Pancreas (tissue), 10 donors: ENCODE measurements around the gene LASP1NB.
A peak's percentile ranks its signal among the peaks of the same experiment; 100 is the strongest.

Experiments used
- ATAC-seq, 4 donors: fragments of 200-7000 bp; cut with Tn5 transposase; one replicate each; pipeline versions ENCODE4 v1.8.0 to v1.9.1; 2020; ENCODE audit warnings: mild to moderate bottlenecking in 4 of 4, moderate library complexity in 4 of 4
- DNase-seq, 6 donors: peaks; one replicate each; pipeline ENCODE4 v3.0.0-alpha.2; 2020
- FAIRE-seq: peaks from 2 replicates; lab custom pipeline; 2012; peaks lifted over from hg19 to GRCh38; lab: Jason Lieb, UNC
- H3K27ac ChIP-seq, 4 donors: fragments of 200-600 bp; sonication (generic); 1 replicate in 3 of 4; 2 replicates in 1 of 4; pipeline versions ENCODE4 v1.5.0 to v1.8.0; 2020
- H3K27me3 ChIP-seq, 4 donors: fragments of 200-600 bp; one replicate each; pipeline ENCODE4 v1.8.0; 2021
- H3K36me3 ChIP-seq, 3 donors: fragments of 200-600 bp; sonication (generic) in 1 of 3; one replicate each; pipeline versions ENCODE4 v1.5.0 to v1.8.0; 2020 to 2021
- H3K4me1 ChIP-seq, 3 donors: fragments of 200-600 bp; one replicate each; pipeline ENCODE4 v1.8.0; 2021
- H3K4me3 ChIP-seq, 4 donors: fragments of 200-600 bp; sonication (generic) in 2 of 4; one replicate each; pipeline versions ENCODE4 v1.5.0 to v1.8.0; 2020 to 2021
- H3K9me3 ChIP-seq, 4 donors: fragments of 200-600 bp; one replicate each; pipeline ENCODE4 v1.8.0; 2021
- WGBS, 2 donors: extraction: QIAGEN DNeasy Blood & Tissue Kit; methylation state at CpG; one replicate each; pipeline ENCODE4 v1.1.7; 2013; 5-methylcytosine and 5-hydroxymethylcytosine counted together
- intact Hi-C, 3 donors: fragments of 100-400 bp; cut with DNase I; formaldehyde crosslinking; loops; one replicate each; pipeline versions ENCODE4 v1.11.1 to v1.14.2; 2022
- TF ChIP-seq, protein P1 (sequence below), 4 donors: fragments of 200-600 bp; sonication (generic) in 3 of 4; IDR thresholded peaks; one replicate each; pipeline versions ENCODE4 v1.5.0 to v1.8.0; 2021; ENCODE audit warnings: antibody characterized with exemption in 4 of 4
- donor health status: healthy with polysubstance abuse.
- donor health status: DM: no; HTN: no; CAD: no; lungs with moderate emphysema.
- donor health status: DM: no; HTN: no; CAD: no.
- donor health status: control.
- donor health status: control.
- donor health status: Bipolar disorder and iron deficiency.
- donor health status: DM: yes; HTN: yes; CAD: no.
- donor health status: DM: no; HTN: no; CAD: no.
- donor health status: DM: no; HTN: no; CAD: no.
- donor health status: DM: yes; HTN: yes; CAD: no.

The LASP1NB gene

DNA sequence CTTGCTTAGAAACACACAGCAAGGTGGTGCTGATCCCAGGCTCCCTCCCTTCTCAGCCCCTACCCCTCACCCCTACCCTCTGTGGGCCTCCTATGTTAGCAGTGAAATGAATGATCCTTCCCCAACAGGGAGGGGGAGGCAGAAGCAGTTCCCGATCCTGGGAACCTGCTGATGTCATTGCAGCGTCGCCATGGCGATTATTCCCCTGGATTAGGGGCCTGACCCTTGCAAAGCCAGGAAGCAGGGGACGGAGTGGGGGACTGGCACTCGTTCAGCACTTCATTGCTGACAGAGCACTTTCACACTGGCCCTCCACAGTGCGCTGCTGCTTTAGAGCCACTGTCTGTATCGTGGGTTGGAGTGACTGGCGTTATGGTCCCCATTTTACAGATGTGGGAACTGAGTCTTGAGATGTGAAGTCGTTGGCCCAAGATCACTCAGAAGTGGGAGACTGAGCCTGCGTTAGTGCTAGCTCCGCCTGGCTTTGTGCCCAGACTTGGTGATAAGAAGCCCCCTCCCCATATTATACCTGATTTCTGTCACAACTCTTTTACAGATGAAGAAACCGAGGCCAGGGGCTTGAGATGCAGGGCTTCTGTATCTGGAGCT is 29.0 kb upstream of the LASP1NB start:
- DNase-seq (no peak), ATAC-seq (no peak), FAIRE-seq (no peak)
- intact Hi-C loops = no loop called here
- TF ChIP-seq, protein P1, sequence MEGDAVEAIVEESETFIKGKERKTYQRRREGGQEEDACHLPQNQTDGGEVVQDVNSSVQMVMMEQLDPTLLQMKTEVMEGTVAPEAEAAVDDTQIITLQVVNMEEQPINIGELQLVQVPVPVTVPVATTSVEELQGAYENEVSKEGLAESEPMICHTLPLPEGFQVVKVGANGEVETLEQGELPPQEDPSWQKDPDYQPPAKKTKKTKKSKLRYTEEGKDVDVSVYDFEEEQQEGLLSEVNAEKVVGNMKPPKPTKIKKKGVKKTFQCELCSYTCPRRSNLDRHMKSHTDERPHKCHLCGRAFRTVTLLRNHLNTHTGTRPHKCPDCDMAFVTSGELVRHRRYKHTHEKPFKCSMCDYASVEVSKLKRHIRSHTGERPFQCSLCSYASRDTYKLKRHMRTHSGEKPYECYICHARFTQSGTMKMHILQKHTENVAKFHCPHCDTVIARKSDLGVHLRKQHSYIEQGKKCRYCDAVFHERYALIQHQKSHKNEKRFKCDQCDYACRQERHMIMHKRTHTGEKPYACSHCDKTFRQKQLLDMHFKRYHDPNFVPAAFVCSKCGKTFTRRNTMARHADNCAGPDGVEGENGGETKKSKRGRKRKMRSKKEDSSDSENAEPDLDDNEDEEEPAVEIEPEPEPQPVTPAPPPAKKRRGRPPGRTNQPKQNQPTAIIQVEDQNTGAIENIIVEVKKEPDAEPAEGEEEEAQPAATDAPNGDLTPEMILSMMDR (IDR thresholded peaks at IDR 0.05) = no peak
- Histone ChIP-seq H3K36me3 (peaks cover 0 to 32% (median 6%) of the 10 kb centered on the region in 3 donors), H3K27me3 (no peaks in the 10 kb centered on the region), H3K4me1 (peaks cover 0 to 17% (median 0%) of the 10 kb centered on the region in 3 donors), H3K4me3 (no peak overlapping the region), H3K9me3 (no peaks in the 10 kb centered on the region), H3K27ac (no peak overlapping the region)
- 75 to 79% methylated on average over 13 of the region's 13 CpGs for WGBS, 2 donors

DNA sequence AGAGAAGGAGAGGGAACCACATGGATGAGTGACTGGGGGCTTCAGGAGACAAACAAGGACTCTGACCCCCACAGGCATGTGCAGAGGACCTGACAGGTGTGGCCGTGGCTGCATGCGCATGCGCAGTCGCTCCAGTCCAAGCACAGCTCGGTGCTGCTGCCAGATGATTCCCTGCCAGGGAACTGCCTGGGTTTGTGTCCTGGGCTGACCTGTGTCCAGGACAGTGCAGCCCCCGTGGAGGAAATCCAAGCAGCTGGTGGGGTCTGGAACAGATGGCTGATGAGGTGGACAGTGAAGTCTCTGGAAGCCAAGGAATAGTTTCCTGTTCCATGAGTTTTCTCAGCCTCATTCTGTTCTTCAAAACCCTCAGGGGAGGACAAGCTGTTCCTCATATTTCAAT is 28.2 kb upstream of the LASP1NB start:
- 45 to 47% methylated on average over 6 of the region's 6 CpGs for WGBS, 2 donors
- TF ChIP-seq, protein P1 (IDR thresholded peaks at IDR 0.05) = no peak
- Histone ChIP-seq H3K4me1 (peaks cover 0 to 17% (median 0%) of the 10 kb centered on the region in 3 donors), H3K9me3 (no peaks in the 10 kb centered on the region), H3K27me3 (no peaks in the 10 kb centered on the region), H3K27ac (peak overlapping the region in 1 of 4 donors; percentile 19), H3K36me3 (peaks cover 0 to 28% (median 6%) of the 10 kb centered on the region in 3 donors), H3K4me3 (no peak overlapping the region)
- no peak for FAIRE-seq
- peak in 1 of 4 donors; percentile 12 for ATAC-seq
- intact Hi-C loops = no loop called here
- DNase-seq = no peak

DNA sequence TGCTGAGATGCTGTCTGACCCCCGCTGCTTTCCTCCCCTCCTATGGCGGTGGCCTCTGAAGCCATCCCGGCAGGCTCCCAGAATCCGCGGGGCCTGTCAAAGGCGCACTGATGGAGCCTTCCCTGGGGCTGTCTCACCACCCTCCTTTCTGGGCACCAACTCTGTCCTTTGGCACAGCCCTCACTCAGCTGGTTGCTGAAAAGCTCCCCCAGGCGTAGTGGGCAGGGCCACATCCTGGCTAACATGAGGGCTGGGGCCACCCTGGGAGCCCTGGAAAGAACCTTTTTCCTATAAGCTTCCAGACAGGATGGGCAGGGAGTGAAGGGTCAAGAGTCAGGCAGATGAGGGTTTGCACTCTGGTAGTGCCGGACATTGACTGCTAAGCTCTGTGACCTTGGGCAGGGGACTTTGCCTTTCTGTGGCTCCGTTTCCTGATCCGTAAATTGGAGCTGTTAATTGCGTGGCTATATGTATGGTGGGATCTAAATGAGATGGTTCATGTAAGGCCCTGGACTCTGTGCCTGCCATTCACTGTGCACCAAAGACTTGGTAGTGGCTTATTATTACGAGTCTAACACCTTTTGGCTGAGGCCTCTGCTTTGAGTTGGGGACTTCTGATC is 27.6 kb upstream of the LASP1NB start:
- no peak for FAIRE-seq
- intact Hi-C loops = no loop called here
- peaks cover 0 to 28% (median 3%) of the 10 kb centered on the region in 3 donors for H3K36me3 ChIP-seq
- no peak for DNase-seq
- no peaks in the 10 kb centered on the region for H3K27me3 ChIP-seq
- 72 to 77% methylated on average over 12 of the region's 12 CpGs for WGBS, 2 donors
- H3K9me3 ChIP-seq = no peaks in the 10 kb centered on the region
- peak overlapping the region in 2 of 4 donors; percentile 17 to 19 for H3K27ac ChIP-seq
- no peak overlapping the region for H3K4me3 ChIP-seq
- TF ChIP-seq, protein P1 (IDR thresholded peaks at IDR 0.05) = no peak
- no peak for ATAC-seq
- peaks cover 0 to 17% (median 0%) of the 10 kb centered on the region in 3 donors for H3K4me1 ChIP-seq

DNA sequence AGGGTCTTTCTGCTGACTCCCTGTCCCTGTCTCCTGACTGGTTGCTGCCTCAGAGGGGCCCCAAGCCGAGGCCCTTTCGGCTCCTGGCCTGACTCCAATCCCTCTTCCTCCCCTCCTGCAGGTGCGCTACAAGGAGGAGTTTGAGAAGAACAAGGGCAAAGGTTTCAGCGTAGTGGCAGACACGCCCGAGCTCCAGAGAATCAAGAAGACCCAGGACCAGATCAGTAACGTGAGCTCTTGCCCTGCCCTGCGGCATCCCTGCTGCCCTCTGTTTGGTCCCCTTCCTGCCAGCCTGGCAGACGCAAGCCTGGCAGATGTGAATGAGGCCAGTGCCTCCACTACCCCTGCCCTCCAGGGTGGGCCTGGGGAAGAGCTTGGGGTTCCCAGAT is 27.1 kb upstream of the LASP1NB start:
- Histone ChIP-seq H3K4me1 (peaks cover 0 to 12% (median 0%) of the 10 kb centered on the region in 3 donors), H3K4me3 (no peak overlapping the region), H3K36me3 (peaks cover 0 to 25% (median 0%) of the 10 kb centered on the region in 3 donors), H3K27ac (no peak overlapping the region), H3K9me3 (no peaks in the 10 kb centered on the region), H3K27me3 (no peaks in the 10 kb centered on the region)
- intact Hi-C loops = no loop called here
- whole genome bisulfite sequencing, 2 donors = 79 to 81% methylated on average over 9 of the region's 9 CpGs
- TF ChIP-seq, protein P1 (IDR thresholded peaks at IDR 0.05) = no peak
- ATAC-seq (no peak), FAIRE-seq (no peak), DNase-seq (no peak)
